GM18858 (cell line): ENCODE data around the gene CSNK1A1.
"Not testable (repeated sequence)": the region's sequence is repeated elsewhere in the genome, so short reads cannot be mapped to it uniquely, and the experiment has no call there.

Experiments
- ATAC-seq: cut with Tn5 transposase; IDR thresholded peaks from one replicate; pipeline ENCODE4 v1.9.1; 2021; ENCODE audit not compliant: unreplicated experiment

The CSNK1A1 gene

GRCh38 chr5:149492781-149493180 lies 58.5 kb downstream of the CSNK1A1 start:
- ATAC-seq, result no peak

GRCh38 chr5:149490599-149491485 lies 60.4 kb downstream of the CSNK1A1 start:
- ATAC-seq, result no peak

GRCh38 chr5:149489605-149490037 lies 61.6 kb downstream of the CSNK1A1 start:
- no peak for ATAC-seq

- no peak for ATAC-seq
Observed at GRCh38 chr5:149488645-149489306, 62.5 kb downstream of the CSNK1A1 start.

- ATAC-seq, result no peak
Observed at GRCh38 chr5:149487672-149488071, 63.6 kb downstream of the CSNK1A1 start.

GRCh38 chr5:149486726-149487635 lies 64.3 kb downstream of the CSNK1A1 start:
- no peak for ATAC-seq

GRCh38 chr5:149485655-149486615 lies 65.3 kb downstream of the CSNK1A1 start:
- no peak for ATAC-seq

- no peak for ATAC-seq
Observed at GRCh38 chr5:149481485-149481884, 69.8 kb downstream of the CSNK1A1 start.

- ATAC-seq, result no peak
Observed at GRCh38 chr5:149478761-149479160, 72.5 kb downstream of the CSNK1A1 start.

GRCh38 chr5:149475777-149476176 lies 75.5 kb downstream of the CSNK1A1 start:
- ATAC-seq, result no peak

- no peak for ATAC-seq
Observed at GRCh38 chr5:149474198-149474597, 77.0 kb downstream of the CSNK1A1 start.

GRCh38 chr5:149473441-149473840 lies 77.8 kb downstream of the CSNK1A1 start:
- no peak for ATAC-seq

- no peak for ATAC-seq
Observed at GRCh38 chr5:149472399-149472798, 78.8 kb downstream of the CSNK1A1 start.

- no peak for ATAC-seq
Observed at GRCh38 chr5:149471406-149472183, 79.6 kb downstream of the CSNK1A1 start.

- ATAC-seq, result no peak
Observed at GRCh38 chr5:149470942-149471341, 80.3 kb downstream of the CSNK1A1 start.

GRCh38 chr5:149466457-149466972 lies 84.7 kb downstream of the CSNK1A1 start:
- no peak for ATAC-seq

- ATAC-seq, result no peak
Observed at GRCh38 chr5:149464796-149465489, 86.3 kb downstream of the CSNK1A1 start.

- ATAC-seq, result not testable (repeated sequence)
Observed at GRCh38 chr5:149461907-149462306, 89.3 kb downstream of the CSNK1A1 start.
